ENCODE data around the gene DMRTC2. TPM values are rescaled to one million over a fixed set of nuclear protein-coding genes. Genes with fewer than 3 reads are reported as not detected.

The DMRTC2 gene
- total and polyA plus RNA-seq, 2 donors (not counting 1 experiment from before 2014, with no cell fraction given) = not detected

GRCh38 chr19:41801031-41801430 is 43.8 kb upstream of the DMRTC2 start:
- Histone ChIP-seq H3K79me2 (ENCODE audit: control insufficient read depth, insufficient read depth, low read length) (no peaks in the 10 kb centered on the region), H4K20me1 (ENCODE audit: control insufficient read depth, insufficient read depth, low read length, poor library complexity, severe bottlenecking) (no peaks in the 10 kb centered on the region), H3K4me2 (replicated peaks; ENCODE audit: low read depth, low read length, poor library complexity, severe bottlenecking) (no peak overlapping the region), H3K36me3 (replicated peaks in 1 of 2; ENCODE audit: control extremely low read depth in 1 of 2, control insufficient read depth in 1 of 2, extremely low read depth in 1 of 2, insufficient read depth in 2 of 2, low read length in 1 of 2) (no peaks in the 10 kb centered on the region), H3K9ac (ENCODE audit: low read length) (no peak overlapping the region), H3K9me3 (ENCODE audit: control extremely low read depth in 1 of 3, control insufficient read depth in 2 of 3, insufficient read depth in 1 of 3, low read length in 2 of 3) (peaks cover 0 to 5% (median 0%) of the 10 kb centered on the region in 3 donors), H3K27me3 (replicated peaks in 1 of 4; ENCODE audit: control extremely low read depth in 1 of 4, control insufficient read depth in 3 of 4, insufficient read depth in 4 of 4, low read length in 3 of 4) (peaks cover 0 to 3% (median 0%) of the 10 kb centered on the region in 4 experiments), H3K4me3 (ENCODE audit: control extremely low read depth in 1 of 5, extremely low read depth in 1 of 5, insufficient read depth in 1 of 5, low read depth in 2 of 5, low read length in 4 of 5) (peak overlapping the region in 1 of 5 experiments; percentile 11), H3K27ac (ENCODE audit: low read length in 2 of 2) (peak overlapping the region; percentile 3 to 81), H3K4me1 (ENCODE audit: control insufficient read depth in 2 of 2, insufficient read depth in 2 of 2, low read length in 2 of 2) (peaks cover 29 to 46% of the 10 kb centered on the region in 2 donors), H2AFZ (ENCODE audit: insufficient read depth, low read depth, low read length, poor library complexity, severe bottlenecking) (no peak overlapping the region)
- Mint-ChIP-seq H3K4me1 (peaks cover 39% of the 10 kb centered on the region), H3K9me3 (ENCODE audit: insufficient read depth) (peaks cover 4% of the 10 kb centered on the region), H3K27me3 (no peaks in the 10 kb centered on the region), H3K27ac (peak overlapping the region; percentile 86), H3K4me3 (no peak overlapping the region)
- no peak for ATAC-seq (ENCODE audit: low read depth)
- WGBS (ENCODE audit: insufficient coverage) = 96% methylated on average over 2 of the region's 4 CpGs
- CTCF ChIA-PET = interaction anchor here (2.5 to 7.1 kb wide), 4 partner anchors 8 to 49 kb away, joined by 16 to 63 read pairs (median 22); partner anchors contain the start of gene CEACAM3
- POLR2A ChIA-PET = no interaction called here
- no peak for DNase-seq
- TF ChIP-seq EZH2 (IDR thresholded peaks at IDR 0.05; ENCODE audit: borderline replicate concordance, insufficient read depth, low read depth, low read length, poor library complexity, severe bottlenecking) = no peak
- no peak for TF ChIP-seq CTCF (IDR thresholded peaks at IDR 0.05)
- intact Hi-C loops (cut with micrococcal nuclease) = no loop called here

GRCh38 chr19:41801792-41802211 is 43.0 kb upstream of the DMRTC2 start:
- Mint-ChIP-seq H3K4me3 (peak overlapping the region; percentile 50), H3K4me1 (peaks cover 41% of the 10 kb centered on the region), H3K27me3 (no peaks in the 10 kb centered on the region), H3K27ac (peak overlapping the region; percentile 86), H3K9me3 (ENCODE audit: insufficient read depth) (peaks cover 4% of the 10 kb centered on the region)
- peak overlapping the region; percentile 58 for H2AFZ ChIP-seq (ENCODE audit: insufficient read depth, low read depth, low read length, poor library complexity, severe bottlenecking)
- H4K20me1 ChIP-seq (ENCODE audit: control insufficient read depth, insufficient read depth, low read length, poor library complexity, severe bottlenecking) = no peaks in the 10 kb centered on the region
- peaks cover 29 to 46% of the 10 kb centered on the region in 2 donors for H3K4me1 ChIP-seq (ENCODE audit: control insufficient read depth in 2 of 2, insufficient read depth in 2 of 2, low read length in 2 of 2)
- no peaks in the 10 kb centered on the region for H3K79me2 ChIP-seq (ENCODE audit: control insufficient read depth, insufficient read depth, low read length)
- peak overlapping the region; percentile 37 to 81 for H3K27ac ChIP-seq (ENCODE audit: low read length in 2 of 2)
- H3K9ac ChIP-seq (ENCODE audit: low read length) = peak overlapping the region; percentile 25
- peak; percentile 53 for ATAC-seq (ENCODE audit: low read depth)
- H3K4me3 ChIP-seq (ENCODE audit: control extremely low read depth in 1 of 5, extremely low read depth in 1 of 5, insufficient read depth in 1 of 5, low read depth in 2 of 5, low read length in 4 of 5) = peak overlapping the region in 2 of 5 experiments; percentile 1 to 15
- WGBS (ENCODE audit: insufficient coverage) = 36% methylated on average over 1 of the region's 2 CpGs
- POLR2A ChIA-PET = no interaction called here
- H3K9me3 ChIP-seq (ENCODE audit: control extremely low read depth in 1 of 3, control insufficient read depth in 2 of 3, insufficient read depth in 1 of 3, low read length in 2 of 3) = peaks cover 0 to 5% (median 0%) of the 10 kb centered on the region in 3 donors
- H3K36me3 ChIP-seq (replicated peaks in 1 of 2; ENCODE audit: control extremely low read depth in 1 of 2, control insufficient read depth in 1 of 2, extremely low read depth in 1 of 2, insufficient read depth in 2 of 2, low read length in 1 of 2) = no peaks in the 10 kb centered on the region
- no peaks in the 10 kb centered on the region for H3K27me3 ChIP-seq (replicated peaks in 1 of 4; ENCODE audit: control extremely low read depth in 1 of 4, control insufficient read depth in 3 of 4, insufficient read depth in 4 of 4, low read length in 3 of 4)
- no peak for TF ChIP-seq EZH2 (IDR thresholded peaks at IDR 0.05; ENCODE audit: borderline replicate concordance, insufficient read depth, low read depth, low read length, poor library complexity, severe bottlenecking)
- H3K4me2 ChIP-seq (replicated peaks; ENCODE audit: low read depth, low read length, poor library complexity, severe bottlenecking) = peak overlapping the region; percentile 55
- peak; percentile 68 for DNase-seq
- CTCF ChIA-PET = interaction anchor here (0.9 to 7.1 kb wide), 6 partner anchors 8 to 49 kb away, joined by 3 to 63 read pairs (median 19); partner anchors contain the start of gene CEACAM3
- intact Hi-C loops (cut with micrococcal nuclease) = no loop called here
